H9 (cell line): ENCODE data around the gene FYTTD1. TPM values are rescaled to one million over a fixed set of nuclear protein-coding genes. Genes with fewer than 3 reads are reported as not detected.

Experiments used
- DNase-seq: peaks from one replicate; pipeline ENCODE4 v3.0.0-alpha.2; 2017
- H2AFZ ChIP-seq: one replicate; pipeline ENCODE4 v1.6.1; 2013; ENCODE audit warnings: mild to moderate bottlenecking, low read length, control low read depth, moderate library complexity
- H2AK5ac ChIP-seq: 2 replicates; pipeline ENCODE4 v1.6.1; 2013; ENCODE audit warnings: low read length, control low read depth, mixed read lengths; ENCODE audit not compliant: insufficient read length
- H2BK120ac ChIP-seq: one replicate; pipeline ENCODE4 v1.6.1; 2013; ENCODE audit warnings: low read depth, mild to moderate bottlenecking, low read length, control low read depth, inconsistent platforms; ENCODE audit not compliant: poor library complexity, severe bottlenecking
- H2BK12ac ChIP-seq: 2 replicates; pipeline ENCODE4 v1.6.1; 2013; ENCODE audit warnings: low read length, control low read depth, mixed read lengths, low read depth; ENCODE audit not compliant: insufficient read length
- H2BK15ac ChIP-seq: 2 replicates; pipeline ENCODE4 v1.6.1; 2013; ENCODE audit warnings: low read depth, low read length, control low read depth
- H2BK20ac ChIP-seq: one replicate; pipeline ENCODE4 v1.6.1; 2013; ENCODE audit warnings: low read depth, mild to moderate bottlenecking, low read length, control low read depth, inconsistent platforms; ENCODE audit not compliant: poor library complexity, severe bottlenecking
- H2BK5ac ChIP-seq: 2 replicates; pipeline ENCODE4 v1.6.1; 2013; ENCODE audit warnings: low read length, control low read depth, mixed read lengths; ENCODE audit not compliant: insufficient read length
- H3K14ac ChIP-seq: 2 replicates; pipeline ENCODE4 v1.6.1; 2013; ENCODE audit warnings: low read length, control low read depth; ENCODE audit not compliant: insufficient read depth
- H3K18ac ChIP-seq: 2 replicates; pipeline ENCODE4 v1.6.1; 2013; ENCODE audit warnings: low read depth, mild to moderate bottlenecking, mixed read lengths, low read length, control low read depth; ENCODE audit not compliant: insufficient read length
- H3K23ac ChIP-seq: 2 replicates; pipeline ENCODE4 v1.6.1; 2013; ENCODE audit warnings: low read length, control low read depth, mixed read lengths, low read depth; ENCODE audit not compliant: insufficient read length
- H3K23me2 ChIP-seq: 2 replicates; pipeline ENCODE4 v1.6.1; 2013; ENCODE audit warnings: low read depth, mild to moderate bottlenecking, mixed read lengths, low read length, control low read depth; ENCODE audit not compliant: insufficient read length, poor library complexity, severe bottlenecking
- H3K27ac ChIP-seq: 2 replicates; pipeline ENCODE4 v1.5.1; 2013; ENCODE audit warnings: low read length, control low read depth, mixed read lengths, low read depth; ENCODE audit not compliant: insufficient read length
- H3K27me3 ChIP-seq: 2 replicates; pipeline ENCODE4 v1.6.1; 2013; ENCODE audit warnings: low read length, control low read depth, inconsistent platforms; ENCODE audit not compliant: insufficient read depth
- H3K4ac ChIP-seq: 2 replicates; pipeline ENCODE4 v1.6.1; 2013; ENCODE audit warnings: low read depth, mild to moderate bottlenecking, control low read depth, inconsistent platforms, low read length, moderate library complexity
- H3K4me1 ChIP-seq: 2 replicates; pipeline ENCODE4 v1.6.1; 2013; ENCODE audit warnings: low read length, control low read depth, inconsistent platforms; ENCODE audit not compliant: insufficient read depth
- H3K4me2 ChIP-seq: 2 replicates; pipeline ENCODE4 v1.6.1; 2013; ENCODE audit warnings: low read length, control low read depth, mixed read lengths; ENCODE audit not compliant: insufficient read length, insufficient read depth
- H3K56ac ChIP-seq: 2 replicates; pipeline ENCODE4 v1.6.1; 2013; ENCODE audit warnings: low read depth, mild to moderate bottlenecking, mixed read lengths, low read length, control low read depth; ENCODE audit not compliant: insufficient read length
- H3K79me1 ChIP-seq: 2 replicates; pipeline ENCODE4 v1.6.1; 2013; ENCODE audit warnings: low read depth, mild to moderate bottlenecking, moderate library complexity, low read length, control low read depth, inconsistent platforms; ENCODE audit not compliant: insufficient read depth, poor library complexity, severe bottlenecking
- H3K79me2 ChIP-seq: 2 replicates; pipeline ENCODE4 v1.6.1; 2013; ENCODE audit warnings: low read length, control low read depth, inconsistent platforms; ENCODE audit not compliant: insufficient read depth
- H3K9ac ChIP-seq: 2 replicates; pipeline ENCODE4 v1.6.1; 2013; ENCODE audit warnings: low read length, control low read depth, mixed read lengths; ENCODE audit not compliant: insufficient read length; ENCODE audit errors: extremely low read depth
- H3K9me3 ChIP-seq: one replicate; pipeline ENCODE4 v1.6.1; 2013; ENCODE audit warnings: low read depth, low read length, inconsistent platforms; ENCODE audit not compliant: control insufficient read depth
- H3T11ph ChIP-seq: one replicate; pipeline ENCODE4 v1.6.1; 2013; ENCODE audit warnings: mild to moderate bottlenecking, low read length, control low read depth, inconsistent platforms
- H4K20me1 ChIP-seq: one replicate; pipeline ENCODE4 v1.6.1; 2013; ENCODE audit not compliant: control insufficient read depth, insufficient read length, insufficient read depth
- H4K5ac ChIP-seq: 2 replicates; pipeline ENCODE4 v1.6.1; 2013; ENCODE audit warnings: low read depth, mild to moderate bottlenecking, mixed read lengths, low read length, control low read depth; ENCODE audit not compliant: insufficient read length
- H4K8ac ChIP-seq: replicated peaks from 2 replicates; pipeline ENCODE4 v1.6.1; 2013; ENCODE audit warnings: low read length, control low read depth, mixed read lengths, low read depth; ENCODE audit not compliant: insufficient read length
- H4K91ac ChIP-seq: 2 replicates; pipeline ENCODE4 v1.6.1; 2013; ENCODE audit warnings: low read depth, mild to moderate bottlenecking, moderate library complexity, mixed read lengths, low read length, control low read depth; ENCODE audit not compliant: insufficient read length
- H3K27ac Mint-ChIP-seq, 3 experiments: 2 replicates in 2 of 3; 3 replicates in 1 of 3; pipeline ENCODE4 v1.8.0; 2020 to 2021; ENCODE audit warnings: mixed read lengths in 3 of 3, mild to moderate bottlenecking in 1 of 3, moderate library complexity in 1 of 3
- H3K27me3 Mint-ChIP-seq: 2 replicates; pipeline ENCODE4 v1.8.0; 2021; ENCODE audit warnings: low read depth, mild to moderate bottlenecking, moderate library complexity, mixed read lengths
- H3K36me3 Mint-ChIP-seq, 3 experiments: 2 replicates in 2 of 3; 3 replicates in 1 of 3; pipeline ENCODE4 v1.8.0; 2020 to 2021; ENCODE audit warnings: low read depth in 3 of 3, mixed read lengths in 3 of 3; ENCODE audit not compliant: insufficient read depth in 1 of 3
- H3K4me1 Mint-ChIP-seq, 2 experiments: 2 replicates each; pipeline ENCODE4 v1.8.0; 2020; ENCODE audit warnings: mixed read lengths in 2 of 2
- H3K4me3 Mint-ChIP-seq, 2 experiments: 2 replicates in 1 of 2; 3 replicates in 1 of 2; pipeline ENCODE4 v1.8.0; 2020 to 2021; ENCODE audit warnings: mild to moderate bottlenecking in 2 of 2, mixed read lengths in 2 of 2, moderate library complexity in 1 of 2
- H3K9me3 Mint-ChIP-seq, 2 experiments: 2 replicates in 1 of 2; 3 replicates in 1 of 2; pipeline ENCODE4 v1.8.0; 2020; ENCODE audit warnings: mild to moderate bottlenecking in 2 of 2, mixed read lengths in 2 of 2, moderate library complexity in 1 of 2
- WGBS: extraction: QIAGEN DNeasy Blood & Tissue Kit; methylation state at CpG from one replicate; pipeline ENCODE4 v1.1.7; 2013; ENCODE audit warnings: missing lambda C conversion rate, low lambda C conversion rate, mixed read lengths; ENCODE audit not compliant: insufficient read length; ENCODE audit errors: extremely low coverage; 5-methylcytosine and 5-hydroxymethylcytosine counted together
- total RNA-seq: library from RNA; stranded (reverse); gene quantifications from 2 replicates; pipeline ENCODE4 v1.2.1, GENCODE V29; 2021
- TF ChIP-seq, protein P1 (sequence below): fragments of 200-600 bp; sonication (generic); conservative IDR thresholded peaks from 3 replicates; pipeline ENCODE4 v1.8.0; 2021; ENCODE audit warnings: antibody characterized with exemption, mild to moderate bottlenecking

The FYTTD1 gene
- total RNA-seq, 1 experiment from 2014 or later, result 19.4 TPM

DNA sequence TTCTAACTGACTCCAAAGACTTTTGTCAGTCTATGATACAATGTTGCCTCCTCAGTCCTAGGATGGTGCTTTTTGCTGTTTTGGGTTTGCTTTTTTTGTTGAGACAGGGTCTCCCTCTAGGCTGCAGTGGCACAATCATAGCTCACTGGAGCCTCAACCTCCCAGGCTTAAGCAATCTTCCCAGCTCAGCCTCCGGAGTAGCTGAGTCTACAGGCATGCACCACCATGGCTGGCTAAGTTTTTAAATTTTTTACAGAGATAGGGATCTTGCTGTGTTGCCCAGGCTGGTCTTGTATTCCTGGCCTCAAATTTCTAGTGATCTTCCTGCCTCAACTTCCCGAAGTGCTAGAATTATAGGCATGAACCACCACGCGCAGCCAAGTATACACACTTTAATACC lies 35.4 kb upstream of the FYTTD1 start:
- Histone ChIP-seq H2AK5ac (no peak overlapping the region), H3K4me2 (no peak overlapping the region), H3K79me2 (no peaks in the 10 kb centered on the region), H3K18ac (no peak overlapping the region), H4K91ac (no peak overlapping the region), H4K20me1 (no peaks in the 10 kb centered on the region), H3T11ph (no peak overlapping the region), H2BK15ac (no peak overlapping the region), H2AFZ (no peak overlapping the region), H3K56ac (no peak overlapping the region), H4K5ac (no peak overlapping the region), H2BK12ac (no peak overlapping the region), H3K27me3 (no peaks in the 10 kb centered on the region), H3K23ac (no peak overlapping the region), H2BK120ac (no peak overlapping the region), H3K79me1 (no peaks in the 10 kb centered on the region), H3K4me1 (peaks cover 2% of the 10 kb centered on the region; the same call in 1 of the 2 replicates), H3K9ac (no peak overlapping the region), H3K4ac (no peak overlapping the region), H3K27ac (no peak overlapping the region), H3K23me2 (no peaks in the 10 kb centered on the region), H2BK20ac (no peak overlapping the region), H4K8ac (no peak overlapping the region), H2BK5ac (no peak overlapping the region), H3K14ac (no peak overlapping the region), H3K9me3 (no peaks in the 10 kb centered on the region)
- peaks cover 10 to 24% (median 14%) of the 10 kb centered on the region in 3 experiments; a peak in 6 of 7 replicates for H3K36me3 Mint-ChIP-seq
- H3K9me3 Mint-ChIP-seq, result peaks cover 0 to 3% of the 10 kb centered on the region in 2 experiments; a peak in 1 of 5 replicates
- H3K27ac Mint-ChIP-seq, result peak overlapping the region in 1 of 3 experiments; percentile 83; a peak in 1 of 7 replicates
- peaks cover 6 to 7% of the 10 kb centered on the region in 2 experiments for H3K4me1 Mint-ChIP-seq
- WGBS, result no CpG with 5 or more reads among the region's 4 CpGs
- no peak for DNase-seq
- TF ChIP-seq, protein P1, sequence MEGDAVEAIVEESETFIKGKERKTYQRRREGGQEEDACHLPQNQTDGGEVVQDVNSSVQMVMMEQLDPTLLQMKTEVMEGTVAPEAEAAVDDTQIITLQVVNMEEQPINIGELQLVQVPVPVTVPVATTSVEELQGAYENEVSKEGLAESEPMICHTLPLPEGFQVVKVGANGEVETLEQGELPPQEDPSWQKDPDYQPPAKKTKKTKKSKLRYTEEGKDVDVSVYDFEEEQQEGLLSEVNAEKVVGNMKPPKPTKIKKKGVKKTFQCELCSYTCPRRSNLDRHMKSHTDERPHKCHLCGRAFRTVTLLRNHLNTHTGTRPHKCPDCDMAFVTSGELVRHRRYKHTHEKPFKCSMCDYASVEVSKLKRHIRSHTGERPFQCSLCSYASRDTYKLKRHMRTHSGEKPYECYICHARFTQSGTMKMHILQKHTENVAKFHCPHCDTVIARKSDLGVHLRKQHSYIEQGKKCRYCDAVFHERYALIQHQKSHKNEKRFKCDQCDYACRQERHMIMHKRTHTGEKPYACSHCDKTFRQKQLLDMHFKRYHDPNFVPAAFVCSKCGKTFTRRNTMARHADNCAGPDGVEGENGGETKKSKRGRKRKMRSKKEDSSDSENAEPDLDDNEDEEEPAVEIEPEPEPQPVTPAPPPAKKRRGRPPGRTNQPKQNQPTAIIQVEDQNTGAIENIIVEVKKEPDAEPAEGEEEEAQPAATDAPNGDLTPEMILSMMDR, result no peak
- H3K27me3 Mint-ChIP-seq, result no peaks in the 10 kb centered on the region
- no peak overlapping the region for H3K4me3 Mint-ChIP-seq
